Stomach smooth muscle (tissue), 2 donors: ENCODE data around the gene SLC13A3.

Source experiments
- H3K27ac ChIP-seq: one replicate; pipeline ENCODE4 v1.7.0; 2013; ENCODE audit warnings: mild to moderate bottlenecking, low read length, inconsistent platforms
- H3K27me3 ChIP-seq, 2 donors: one replicate each; pipeline ENCODE4 v1.7.0; 2013; ENCODE audit warnings: low read length in 2 of 2; ENCODE audit not compliant: insufficient read depth in 2 of 2, control insufficient read depth in 1 of 2
- H3K36me3 ChIP-seq, 2 donors: one replicate each; pipeline ENCODE4 v1.7.0; 2013; ENCODE audit warnings: low read length in 2 of 2; ENCODE audit not compliant: control insufficient read depth in 2 of 2, insufficient read depth in 2 of 2
- H3K4me1 ChIP-seq: one replicate; pipeline ENCODE4 v1.7.0; 2013; ENCODE audit warnings: low read length; ENCODE audit not compliant: control insufficient read depth, insufficient read depth
- H3K4me3 ChIP-seq, 2 donors: one replicate each; pipeline ENCODE4 v1.7.0; 2013; ENCODE audit warnings: low read length in 2 of 2
- H3K9ac ChIP-seq, 2 donors: one replicate each; pipeline ENCODE4 v1.7.0; 2013; ENCODE audit warnings: low read length in 2 of 2, mild to moderate bottlenecking in 1 of 2
- H3K9me3 ChIP-seq, 2 donors: one replicate each; pipeline ENCODE4 v1.7.0; 2013; ENCODE audit warnings: low read length in 2 of 2; ENCODE audit not compliant: control insufficient read depth in 2 of 2
- donor health status: healthy.
- donor health status: Pancreatic carcinoma.

Gene SLC13A3

GRCh38 chr20:46652699-46653098 lies 1.4 kb upstream of the SLC13A3 start:
- Histone ChIP-seq H3K4me1 (no peaks in the 10 kb centered on the region), H3K36me3 (no peaks in the 10 kb centered on the region), H3K4me3 (no peak overlapping the region), H3K27ac (no peak overlapping the region), H3K9me3 (no peaks in the 10 kb centered on the region), H3K9ac (no peak overlapping the region), H3K27me3 (peaks cover 7 to 24% of the 10 kb centered on the region in 2 donors)

- Histone ChIP-seq H3K9ac (no peak overlapping the region), H3K9me3 (no peaks in the 10 kb centered on the region), H3K27me3 (peaks cover 7 to 24% of the 10 kb centered on the region in 2 donors), H3K27ac (no peak overlapping the region), H3K36me3 (no peaks in the 10 kb centered on the region), H3K4me1 (no peaks in the 10 kb centered on the region), H3K4me3 (no peak overlapping the region)
Observed at GRCh38 chr20:46650575-46651090, 626 bp downstream of the SLC13A3 start.

- Histone ChIP-seq H3K9ac (no peak overlapping the region), H3K9me3 (no peaks in the 10 kb centered on the region), H3K4me3 (no peak overlapping the region), H3K36me3 (no peaks in the 10 kb centered on the region), H3K4me1 (no peaks in the 10 kb centered on the region), H3K27ac (no peak overlapping the region), H3K27me3 (peaks cover 7 to 24% of the 10 kb centered on the region in 2 donors)
Observed at GRCh38 chr20:46649965-46650542, 1.2 kb downstream of the SLC13A3 start.

- H3K27me3 ChIP-seq: peaks cover 7 to 20% of the 10 kb centered on the region in 2 donors
- H3K27ac ChIP-seq: no peak overlapping the region
- H3K36me3 ChIP-seq: no peaks in the 10 kb centered on the region
- H3K9ac ChIP-seq: no peak overlapping the region
- no peaks in the 10 kb centered on the region for H3K9me3 ChIP-seq
- no peaks in the 10 kb centered on the region for H3K4me1 ChIP-seq
- H3K4me3 ChIP-seq: no peak overlapping the region
Observed at GRCh38 chr20:46649650-46649949, 1.7 kb downstream of the SLC13A3 start.

- no peak overlapping the region for H3K9ac ChIP-seq
- no peak overlapping the region for H3K4me3 ChIP-seq
- H3K27me3 ChIP-seq: peaks cover 7 to 20% of the 10 kb centered on the region in 2 donors
- H3K36me3 ChIP-seq: no peaks in the 10 kb centered on the region
- no peaks in the 10 kb centered on the region for H3K9me3 ChIP-seq
- H3K4me1 ChIP-seq: no peaks in the 10 kb centered on the region
- no peak overlapping the region for H3K27ac ChIP-seq
Observed at GRCh38 chr20:46648903-46649649, 2.2 kb downstream of the SLC13A3 start.

GRCh38 chr20:46647469-46647868 lies 3.8 kb downstream of the SLC13A3 start:
- no peak overlapping the region for H3K4me3 ChIP-seq
- no peaks in the 10 kb centered on the region for H3K9me3 ChIP-seq
- no peak overlapping the region for H3K27ac ChIP-seq
- H3K36me3 ChIP-seq: no peaks in the 10 kb centered on the region
- H3K9ac ChIP-seq: no peak overlapping the region
- H3K4me1 ChIP-seq: no peaks in the 10 kb centered on the region
- H3K27me3 ChIP-seq: peaks cover 7 to 15% of the 10 kb centered on the region in 2 donors

GRCh38 chr20:46646659-46647380 lies 4.4 kb downstream of the SLC13A3 start:
- Histone ChIP-seq H3K27ac (no peak overlapping the region), H3K9ac (no peak overlapping the region), H3K36me3 (no peaks in the 10 kb centered on the region)

GRCh38 chr20:46646122-46646521 lies 5.1 kb downstream of the SLC13A3 start:
- Histone ChIP-seq H3K4me1 (no peaks in the 10 kb centered on the region), H3K9ac (no peak overlapping the region), H3K27me3 (peaks cover 0 to 7% of the 10 kb centered on the region in 2 donors), H3K9me3 (no peaks in the 10 kb centered on the region), H3K36me3 (no peaks in the 10 kb centered on the region), H3K4me3 (no peak overlapping the region), H3K27ac (no peak overlapping the region)

More at GRCh38 chr20:46646659-46647380, 4.4 kb downstream of the SLC13A3 start:
- no peaks in the 10 kb centered on the region for H3K9me3 ChIP-seq
- H3K27me3 ChIP-seq: peaks cover 5 to 14% of the 10 kb centered on the region in 2 donors
- H3K4me1 ChIP-seq: no peaks in the 10 kb centered on the region
- no peak overlapping the region for H3K4me3 ChIP-seq

GRCh38 chr20:46644733-46645132 lies 6.5 kb downstream of the SLC13A3 start:
- no peaks in the 10 kb centered on the region for H3K9me3 ChIP-seq
- no peak overlapping the region for H3K9ac ChIP-seq
- H3K36me3 ChIP-seq: no peaks in the 10 kb centered on the region
- no peaks in the 10 kb centered on the region for H3K4me1 ChIP-seq
- H3K27me3 ChIP-seq: no peaks in the 10 kb centered on the region
- no peak overlapping the region for H3K27ac ChIP-seq
- H3K4me3 ChIP-seq: no peak overlapping the region

GRCh38 chr20:46644160-46644559 lies 7.1 kb downstream of the SLC13A3 start:
- H3K36me3 ChIP-seq: no peaks in the 10 kb centered on the region
- no peaks in the 10 kb centered on the region for H3K9me3 ChIP-seq
- H3K27me3 ChIP-seq: no peaks in the 10 kb centered on the region
- H3K27ac ChIP-seq: no peak overlapping the region
- no peak overlapping the region for H3K4me3 ChIP-seq
- no peaks in the 10 kb centered on the region for H3K4me1 ChIP-seq
- no peak overlapping the region for H3K9ac ChIP-seq
